IPS-11a (cell line): ENCODE data around the gene ITSN2.

ENCODE experiments used
- H3K4me3 ChIP-seq: one replicate; pipeline ENCODE4 v1.5.1; 2013; ENCODE audit warnings: low read depth, low read length, control low read depth

Gene ITSN2

DNA sequence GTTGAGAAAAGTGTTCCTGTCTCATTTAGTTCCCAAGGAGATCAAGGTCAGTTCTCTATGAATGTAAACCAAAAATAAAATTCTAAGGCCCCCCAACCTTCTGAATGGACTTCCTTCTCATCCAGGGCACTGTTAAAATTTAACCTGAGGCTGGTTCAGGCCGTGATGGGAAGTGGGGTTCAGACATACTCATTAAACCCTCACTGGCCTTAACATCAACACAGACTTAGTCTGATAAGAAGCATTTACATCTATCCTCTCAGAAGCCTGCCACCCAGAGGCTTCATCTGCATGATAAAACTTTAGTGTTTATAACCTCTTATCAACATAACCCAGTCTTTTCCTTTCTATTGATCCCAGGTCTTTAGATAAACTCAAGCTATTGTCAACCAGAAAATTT, 22.4 kb downstream of the ITSN2 start:
- H3K4me3 ChIP-seq = no peak overlapping the region

DNA sequence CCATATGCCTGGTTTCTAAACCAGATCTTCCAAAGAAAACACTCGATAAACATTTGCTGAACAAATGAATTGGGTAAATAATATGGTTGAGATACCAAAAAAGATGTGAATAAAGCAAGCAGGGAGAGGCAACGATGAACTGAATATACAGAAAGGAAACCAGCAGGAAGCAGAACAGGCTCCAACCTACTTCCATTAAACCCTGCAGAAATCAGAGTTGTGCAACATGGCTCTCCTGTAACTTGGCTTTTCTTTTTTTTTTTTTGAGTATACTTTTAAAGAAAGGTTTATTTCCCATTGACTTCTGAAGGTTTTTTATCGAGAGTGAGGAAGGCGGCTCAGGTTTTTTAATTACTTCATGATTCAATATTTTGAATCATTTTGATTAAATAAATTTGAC, 23.5 kb downstream of the ITSN2 start:
- H3K4me3 ChIP-seq = no peak overlapping the region

DNA sequence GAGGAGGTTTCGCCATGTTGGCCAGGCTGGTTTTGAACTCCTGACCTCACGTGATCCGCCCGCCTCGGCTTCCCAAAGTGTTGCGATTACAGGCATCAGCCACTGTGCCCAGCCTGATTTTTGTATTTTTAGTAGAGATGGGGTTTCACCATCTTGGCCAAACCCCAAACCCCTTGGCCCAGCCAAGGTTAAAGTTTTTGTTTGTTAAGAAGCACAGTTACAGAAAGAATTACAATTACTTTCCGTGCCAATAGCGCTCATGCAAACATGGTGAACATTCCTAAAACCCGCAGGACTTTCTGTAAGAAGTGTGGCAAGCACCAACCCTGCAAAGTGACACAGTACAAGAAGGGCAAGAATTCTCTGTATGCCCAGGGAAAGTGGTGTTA, 26.1 kb downstream of the ITSN2 start:
- H3K4me3 ChIP-seq = no peak overlapping the region

DNA sequence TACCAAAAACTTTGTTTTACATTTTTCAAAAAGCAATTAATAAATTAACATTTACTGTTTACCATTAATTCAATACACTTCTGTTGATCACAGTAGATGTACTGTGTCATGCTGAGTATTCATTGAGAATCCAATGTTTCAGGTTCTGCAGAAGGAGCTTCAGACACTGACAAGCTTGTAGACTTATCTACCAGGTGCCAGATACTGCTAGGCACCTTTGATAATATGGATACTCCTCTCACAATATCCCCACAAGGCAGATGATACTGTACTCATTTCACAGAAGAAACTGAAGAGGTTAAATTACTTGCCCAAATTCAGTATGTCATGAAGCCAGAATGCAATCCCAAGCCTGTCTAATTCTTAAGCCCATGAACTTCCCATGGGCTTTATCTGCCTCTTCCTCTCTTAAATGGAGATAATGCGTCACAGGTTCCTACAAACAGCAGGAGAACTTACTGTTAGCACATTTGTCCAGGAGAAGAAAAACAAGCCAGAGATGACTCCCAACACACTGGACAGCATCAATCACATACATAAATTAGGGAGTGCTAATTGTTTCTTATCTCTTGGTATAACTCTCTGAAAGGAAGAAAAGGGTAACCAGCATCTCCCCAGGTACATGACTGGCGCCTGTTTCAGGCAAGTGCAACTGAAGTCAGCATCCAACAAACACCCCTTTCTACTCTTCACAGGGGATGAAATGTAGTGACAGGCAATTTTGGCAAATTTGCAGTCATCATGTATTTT, 27.4 kb downstream of the ITSN2 start:
- no peak overlapping the region for H3K4me3 ChIP-seq

DNA sequence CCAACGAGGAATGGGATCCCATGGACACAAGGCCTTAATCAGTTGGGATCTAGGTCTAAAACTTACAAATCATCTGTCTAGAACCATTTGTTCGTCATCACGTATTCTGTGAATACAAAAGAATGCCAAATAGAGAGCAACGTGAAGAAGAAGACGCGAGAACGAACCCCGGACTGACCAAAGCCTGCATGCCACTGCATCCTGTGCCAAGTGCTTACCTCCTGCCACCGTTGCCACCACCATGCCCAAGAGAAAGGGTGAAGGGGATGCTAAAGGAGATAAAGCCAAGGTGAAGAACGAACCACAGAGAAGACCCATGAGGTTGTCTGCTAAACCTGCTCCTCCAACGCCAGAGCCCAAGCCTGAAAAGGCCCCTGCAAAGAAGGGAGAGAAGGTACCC, 30.2 kb downstream of the ITSN2 start:
- H3K4me3 ChIP-seq = no peak overlapping the region

DNA sequence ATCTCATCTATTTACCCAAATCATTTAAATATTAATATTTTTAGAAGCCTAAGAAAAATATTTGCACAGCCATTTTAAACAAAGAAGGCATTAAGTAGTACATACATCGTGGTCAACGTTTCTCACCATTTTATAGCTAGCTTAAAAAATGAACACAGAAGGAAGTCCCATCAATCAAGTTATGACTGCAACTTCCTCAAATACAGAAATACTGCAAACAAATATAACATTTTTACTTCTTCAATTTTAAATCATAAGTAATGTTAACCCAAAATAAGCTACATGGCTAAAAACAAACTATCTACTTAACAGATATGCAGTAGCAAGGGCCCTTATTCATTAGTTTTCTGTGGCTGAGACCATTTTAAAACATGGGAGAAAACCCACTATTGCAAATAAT, 30.6 kb downstream of the ITSN2 start:
- H3K4me3 ChIP-seq = no peak overlapping the region

DNA sequence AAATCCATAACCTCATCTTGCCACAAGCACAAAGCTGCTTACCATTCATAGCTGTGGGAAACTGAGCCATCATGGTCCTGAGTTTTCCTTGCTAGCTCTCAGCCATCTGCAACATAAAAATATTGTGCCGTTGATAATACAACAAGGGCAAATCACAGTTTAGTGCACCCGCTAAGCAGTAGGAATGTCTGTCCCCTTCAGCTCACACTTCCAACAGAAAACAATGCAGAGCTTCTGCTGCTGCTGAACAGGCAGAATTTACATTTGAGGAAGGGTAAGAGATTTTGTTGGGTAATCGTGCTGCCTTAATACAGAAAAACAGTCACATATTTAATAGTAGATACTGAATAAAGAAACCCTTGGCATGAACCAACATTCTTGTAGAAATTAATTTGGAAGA, 32.3 kb downstream of the ITSN2 start:
- no peak overlapping the region for H3K4me3 ChIP-seq

DNA sequence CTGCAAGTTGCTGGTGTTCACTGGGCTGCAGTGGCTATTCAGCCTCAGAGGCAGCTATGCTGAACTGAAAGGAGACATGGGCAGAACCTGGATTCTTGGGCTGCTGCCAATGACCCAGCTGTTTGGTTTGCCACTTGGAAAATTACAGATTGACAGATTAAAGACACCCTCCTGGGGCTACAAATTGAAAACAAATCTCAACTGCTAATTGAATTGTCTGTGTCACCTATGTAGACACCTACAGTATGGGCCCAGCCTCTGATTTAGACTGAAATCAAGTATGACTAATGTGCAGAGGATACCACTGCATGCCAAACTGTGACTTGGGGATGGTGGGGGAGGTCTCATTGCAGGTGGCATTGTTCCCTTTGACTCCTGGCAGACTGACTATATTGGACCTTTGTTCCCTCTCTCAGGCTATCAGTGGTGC, 42.8 kb downstream of the ITSN2 start:
- H3K4me3 ChIP-seq = no peak overlapping the region

DNA sequence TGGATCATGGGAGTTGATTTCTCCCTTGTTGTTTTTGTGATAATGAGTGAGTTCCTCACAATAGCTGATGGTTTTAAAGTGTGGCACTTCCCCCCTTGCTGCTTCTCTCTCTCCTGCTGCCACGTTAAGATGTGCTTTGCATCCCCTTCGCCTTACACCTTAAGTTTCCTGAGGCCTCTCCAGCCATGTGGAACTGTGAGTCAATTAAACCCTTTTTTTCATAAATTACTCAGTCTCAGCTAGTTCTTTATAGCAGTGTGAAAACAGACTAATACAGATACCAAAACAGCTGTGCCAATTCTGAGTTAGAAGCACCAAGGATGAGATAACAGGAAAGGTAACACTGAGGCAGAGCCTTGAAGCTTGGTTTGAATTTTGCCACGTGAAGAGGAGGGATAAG, 44.7 kb downstream of the ITSN2 start:
- H3K4me3 ChIP-seq = no peak overlapping the region

DNA sequence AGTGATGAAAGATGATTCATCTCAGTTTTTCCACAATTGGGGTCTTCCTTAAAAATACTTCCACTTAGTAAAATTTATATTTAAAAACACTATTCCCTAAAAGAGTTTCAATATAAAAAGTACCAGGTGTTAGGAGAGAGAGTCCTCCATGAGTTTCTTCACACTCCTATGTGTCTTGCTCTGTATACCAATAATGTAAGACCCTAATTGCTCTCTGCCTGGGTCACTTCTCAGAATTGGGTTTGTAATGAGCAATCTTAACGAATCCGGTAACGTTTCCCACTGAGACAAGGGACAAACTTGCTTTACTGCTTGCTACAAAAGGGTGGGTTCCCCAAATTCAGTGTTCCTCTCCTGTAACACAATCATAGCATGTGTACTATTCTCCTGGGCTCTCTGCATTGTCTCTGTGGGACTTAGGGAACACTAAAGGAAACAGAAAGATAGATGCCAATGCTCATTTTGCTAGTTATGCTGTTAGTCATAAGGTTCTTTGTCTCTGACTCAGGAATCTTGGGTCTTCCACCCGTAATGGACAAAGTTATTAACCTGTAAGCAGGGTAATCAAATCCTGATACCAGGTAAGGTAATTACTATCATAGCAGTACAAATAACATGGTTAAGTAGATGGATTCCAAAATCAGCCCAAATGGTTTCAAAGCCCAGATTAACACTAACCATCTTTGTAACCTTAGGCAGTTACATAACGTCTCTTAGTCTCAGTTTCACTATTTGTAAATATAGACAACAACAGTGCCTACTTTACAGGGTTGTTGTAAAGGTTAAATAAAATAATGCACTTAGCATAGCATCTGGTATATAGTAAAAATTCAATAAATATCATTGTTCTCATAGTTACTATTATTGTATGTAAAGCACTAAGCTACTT, 46.3 kb downstream of the ITSN2 start:
- H3K4me3 ChIP-seq = no peak overlapping the region

DNA sequence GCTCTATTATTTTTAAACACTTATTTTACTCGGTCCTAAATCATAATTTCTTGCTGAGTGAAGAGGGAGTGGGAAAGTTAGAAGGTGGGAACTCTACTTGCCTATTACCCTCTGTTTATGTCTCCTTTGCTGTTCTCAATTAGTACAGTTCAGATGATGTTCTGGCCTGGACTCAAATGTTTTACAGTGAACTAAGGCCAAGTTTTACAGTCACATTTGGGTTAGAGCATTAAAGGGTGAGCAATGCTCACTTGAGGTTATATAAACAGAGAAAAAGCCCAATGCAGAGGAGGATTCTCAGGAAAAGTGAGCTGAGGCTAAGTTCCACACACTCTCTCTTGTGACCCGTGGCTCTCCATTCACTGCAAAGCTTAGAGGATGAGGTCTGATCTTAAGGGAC, 52.4 kb downstream of the ITSN2 start:
- H3K4me3 ChIP-seq = no peak overlapping the region

DNA sequence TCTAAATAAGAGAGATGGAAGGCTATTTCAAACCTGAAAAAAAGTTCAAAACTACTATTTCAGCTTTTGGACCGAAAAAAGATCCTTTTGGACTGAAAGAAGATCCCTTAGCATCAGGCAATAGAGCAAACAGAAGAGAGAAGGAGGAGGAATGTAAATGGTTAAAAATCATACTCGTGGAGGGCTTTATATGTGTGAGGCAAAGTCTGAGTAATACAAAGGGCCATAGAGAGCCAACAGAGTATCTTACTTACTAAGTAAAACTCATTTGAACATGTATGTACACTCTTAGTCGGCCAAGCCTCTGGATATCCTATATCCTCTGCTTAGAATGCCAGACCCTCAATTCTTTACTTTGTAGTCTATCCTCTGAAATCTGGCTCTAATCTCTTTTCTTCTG, 55.7 kb downstream of the ITSN2 start:
- H3K4me3 ChIP-seq = no peak overlapping the region

DNA sequence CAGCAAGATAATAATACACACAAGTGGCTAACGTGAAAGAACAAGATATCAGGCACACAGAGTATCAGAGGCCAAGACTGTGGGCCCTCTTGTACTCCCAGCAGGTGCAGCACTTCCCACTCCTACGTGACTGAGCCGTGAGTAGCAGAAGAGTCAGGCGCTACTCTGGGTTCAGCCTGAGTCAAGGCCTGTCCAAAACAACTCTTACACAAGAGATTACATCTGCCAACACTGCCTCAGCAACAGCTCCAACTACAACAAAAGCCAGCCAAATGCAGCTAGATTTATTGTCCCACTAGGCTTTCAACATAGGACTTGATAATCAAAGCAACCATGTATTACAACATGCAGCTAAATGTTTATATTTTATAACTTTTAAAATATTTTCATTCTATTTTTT, 56.2 kb downstream of the ITSN2 start:
- no peak overlapping the region for H3K4me3 ChIP-seq

DNA sequence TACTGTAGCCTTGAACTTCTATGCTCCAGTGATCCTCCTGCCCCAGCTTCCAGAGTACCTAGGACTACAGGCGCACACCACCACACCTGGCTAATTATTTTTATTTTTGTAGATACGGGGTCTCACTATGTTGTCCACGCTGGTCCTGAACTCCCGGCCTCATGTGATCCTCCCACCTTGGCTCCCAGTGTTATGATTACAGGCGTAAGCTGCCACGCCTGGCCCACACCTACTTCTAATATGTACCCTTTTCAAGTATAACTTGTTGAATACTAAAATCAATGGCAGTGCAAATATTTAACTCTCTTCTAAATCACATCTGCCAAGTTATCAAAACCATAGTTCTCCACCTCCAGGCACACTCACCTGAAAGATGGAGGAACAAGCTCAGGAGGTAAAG, 58.7 kb downstream of the ITSN2 start:
- H3K4me3 ChIP-seq = no peak overlapping the region

DNA sequence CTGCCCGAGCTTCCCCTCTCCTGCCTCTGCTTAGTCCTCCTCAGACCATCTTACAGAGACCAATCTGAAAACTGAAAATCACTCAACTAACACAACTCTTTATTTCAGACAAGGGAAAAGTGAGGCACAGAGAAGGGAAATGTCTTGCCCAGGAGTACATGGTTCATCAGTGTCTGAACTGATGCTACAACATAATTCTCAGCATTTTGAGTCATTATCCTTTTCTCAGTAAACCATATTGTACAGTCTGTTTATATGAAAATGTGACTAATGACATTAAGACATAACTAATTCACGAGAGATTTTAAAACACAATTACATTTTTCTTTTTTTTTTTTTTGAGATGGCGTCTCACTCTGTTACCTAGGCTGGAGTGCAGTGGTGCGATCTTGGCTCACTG, 62.7 kb downstream of the ITSN2 start:
- no peak overlapping the region for H3K4me3 ChIP-seq

DNA sequence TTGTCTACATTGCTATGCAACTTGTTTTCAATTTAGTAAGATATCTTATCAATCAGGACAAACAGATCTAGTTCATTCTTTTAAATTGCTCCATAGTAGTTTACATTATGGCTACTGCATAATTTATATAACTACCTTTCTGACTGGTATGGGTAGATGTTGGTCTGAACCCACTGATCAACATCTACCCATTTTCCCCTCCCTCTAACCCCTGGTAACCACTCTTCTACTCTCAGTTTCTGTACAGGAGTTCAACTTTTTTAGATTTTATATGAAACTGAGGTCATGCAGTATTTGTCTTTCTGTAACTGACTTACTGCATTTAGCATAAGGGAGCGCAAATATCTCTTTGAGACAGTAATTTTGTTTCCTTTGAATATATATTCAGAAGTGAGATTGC, 73.2 kb downstream of the ITSN2 start:
- no peak overlapping the region for H3K4me3 ChIP-seq

DNA sequence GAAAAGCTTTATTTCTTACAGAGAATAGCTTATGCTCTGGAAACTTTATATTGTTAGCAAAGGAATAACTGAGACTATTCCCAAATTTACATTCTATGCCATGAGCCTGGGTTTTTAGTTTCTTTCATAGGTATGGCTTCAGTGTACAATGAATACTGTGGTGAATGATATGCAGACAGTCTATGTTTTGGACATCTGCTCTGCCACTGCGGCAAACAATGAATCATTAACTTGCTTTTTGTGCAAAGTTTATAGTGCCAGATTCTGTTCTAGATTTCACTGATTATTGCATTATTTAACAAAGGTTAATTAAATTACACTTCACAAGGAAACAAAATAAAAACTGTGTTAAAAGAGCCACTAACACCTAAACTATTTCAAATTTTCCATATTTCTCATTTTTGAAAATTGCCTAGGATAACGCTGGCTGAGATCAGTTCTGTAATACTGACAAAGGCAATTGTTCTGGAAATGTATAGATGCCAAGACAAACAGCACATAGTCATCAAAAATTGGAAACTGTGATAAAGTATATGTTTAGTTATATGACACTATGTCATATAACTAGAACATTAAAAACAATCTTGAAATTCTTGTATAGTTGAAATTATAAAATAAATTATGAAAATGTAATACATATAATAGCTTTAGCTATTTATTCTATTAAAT, 74.7 kb downstream of the ITSN2 start:
- H3K4me3 ChIP-seq = no peak overlapping the region

DNA sequence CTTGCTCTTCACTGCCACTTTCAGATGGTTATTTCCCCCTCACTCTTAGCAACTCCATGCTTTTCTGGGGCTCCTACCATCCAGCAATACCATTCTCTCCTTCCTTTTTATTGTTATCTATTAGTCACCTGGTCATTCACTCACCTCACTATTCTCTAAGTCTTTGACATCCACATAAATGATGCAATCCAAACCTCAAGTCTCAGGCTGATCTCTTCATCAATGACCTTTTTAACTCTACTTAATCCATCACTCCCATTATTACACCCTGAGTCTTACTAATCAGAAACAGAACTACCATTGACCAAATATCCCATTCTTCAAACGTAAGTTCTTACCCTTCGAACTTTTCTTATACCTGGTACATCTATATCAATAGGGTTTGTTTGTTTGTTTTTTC, 79.7 kb downstream of the ITSN2 start:
- H3K4me3 ChIP-seq = no peak overlapping the region

DNA sequence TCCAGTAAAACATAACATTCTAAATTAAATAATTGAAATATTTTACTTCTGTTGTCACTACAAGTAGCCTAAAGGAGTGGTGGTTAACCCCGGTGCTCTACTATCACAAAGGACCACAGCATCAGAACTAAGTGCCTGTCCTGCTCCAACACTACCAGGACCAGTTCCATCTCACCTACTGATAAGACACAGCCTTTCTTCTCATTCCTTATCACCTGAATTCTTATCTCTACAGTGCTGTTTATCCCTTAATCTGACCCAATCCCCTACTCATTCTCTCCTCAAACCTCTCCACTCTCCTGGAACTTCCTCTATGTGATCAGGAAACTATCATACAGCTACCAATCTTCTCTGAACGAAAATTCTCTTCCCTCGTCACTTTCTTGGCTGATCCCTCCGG, 80.2 kb downstream of the ITSN2 start:
- H3K4me3 ChIP-seq = no peak overlapping the region

DNA sequence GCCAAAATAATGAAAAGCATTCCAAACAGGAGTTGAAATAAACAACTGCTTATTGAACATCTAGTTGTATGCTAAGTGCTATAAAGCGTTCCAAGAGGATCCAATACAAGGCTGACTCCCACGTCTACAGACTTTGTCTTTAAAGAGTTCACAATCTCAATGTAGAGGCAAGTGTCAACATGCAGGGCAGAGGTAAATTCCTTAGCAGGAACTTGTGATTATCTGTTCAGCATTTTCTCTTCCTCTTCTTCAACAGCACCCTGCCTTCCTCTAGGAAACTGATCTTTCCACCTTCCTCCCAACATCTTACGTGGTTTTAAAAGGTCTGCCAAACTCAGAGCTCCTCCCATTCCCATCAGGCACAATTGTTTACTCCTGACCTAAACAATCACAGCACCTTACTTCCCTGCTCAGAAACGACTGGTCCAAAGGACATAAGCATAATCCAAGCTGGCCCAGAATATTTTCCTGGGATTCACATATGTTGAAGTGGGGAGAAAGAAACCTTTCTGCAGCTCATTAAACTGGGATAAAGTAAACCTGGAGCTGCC, 83.9 kb downstream of the ITSN2 start:
- no peak overlapping the region for H3K4me3 ChIP-seq

DNA sequence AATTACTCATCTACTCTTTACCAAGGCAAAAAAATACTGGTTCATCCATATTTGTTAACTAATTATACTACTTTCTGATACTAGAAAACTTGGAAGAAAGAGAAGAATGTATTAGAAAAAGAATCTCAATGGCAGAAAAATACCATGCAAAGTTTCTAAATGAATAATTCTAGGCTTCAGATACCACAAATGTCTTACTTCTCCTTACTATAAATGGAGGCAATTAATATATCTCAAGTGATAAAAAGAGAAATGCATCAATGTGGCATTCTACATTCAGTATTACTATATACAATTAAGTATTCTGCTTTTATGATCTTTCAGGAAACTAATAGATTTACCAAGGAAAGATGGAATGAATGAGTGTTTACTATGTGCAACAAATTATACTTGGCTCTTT, 85.5 kb downstream of the ITSN2 start:
- no peak overlapping the region for H3K4me3 ChIP-seq

DNA sequence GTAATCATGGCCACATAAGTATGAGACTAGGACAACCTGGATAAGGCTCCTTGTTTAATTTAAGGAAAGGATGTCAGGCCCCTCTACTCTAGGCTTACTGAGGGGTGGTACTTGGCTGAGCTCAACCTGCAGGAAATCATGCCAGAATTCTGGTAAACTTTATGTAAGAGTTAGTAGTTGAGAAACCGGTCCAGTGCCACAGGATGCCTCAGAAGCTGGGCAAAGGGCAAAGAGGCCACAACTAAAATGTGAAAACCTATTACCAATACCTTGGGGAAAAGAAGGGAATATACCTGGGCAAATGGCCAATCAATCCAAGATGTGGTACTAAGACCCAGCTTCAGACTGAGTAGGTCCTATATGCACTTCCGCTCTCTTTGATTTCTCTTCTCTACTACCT, 86.7 kb downstream of the ITSN2 start:
- H3K4me3 ChIP-seq = no peak overlapping the region
